Cerebellar nuclear complex (tissue), 1 donor: ENCODE data around the gene CADM1.
A peak's percentile ranks its signal among the peaks of the same experiment; 100 is the strongest.

Source experiments
- DNase-seq, 2 experiments: peaks; one replicate each; lab custom pipeline; 2025; lab: John Stamatoyannopoulos, UW

Gene CADM1

GRCh38 chr11:115352805-115353485, 151.3 kb downstream of the CADM1 start:
- no peak for DNase-seq

GRCh38 chr11:115349335-115350017, 154.7 kb downstream of the CADM1 start:
- DNase-seq, result no peak

GRCh38 chr11:115348416-115348815, 155.8 kb downstream of the CADM1 start:
- DNase-seq, result no peak

GRCh38 chr11:115347106-115347505, 157.1 kb downstream of the CADM1 start:
- DNase-seq, result no peak

- DNase-seq, result no peak
Observed at GRCh38 chr11:115345840-115346239, 158.4 kb downstream of the CADM1 start.

- DNase-seq, result no peak
Observed at GRCh38 chr11:115345361-115345760, 158.9 kb downstream of the CADM1 start.

- no peak for DNase-seq
Observed at GRCh38 chr11:115344846-115345245, 159.4 kb downstream of the CADM1 start.

- no peak for DNase-seq
Observed at GRCh38 chr11:115342142-115342541, 162.1 kb downstream of the CADM1 start.

GRCh38 chr11:115340874-115341273, 163.3 kb downstream of the CADM1 start:
- DNase-seq, result no peak

GRCh38 chr11:115338476-115338875, 165.7 kb downstream of the CADM1 start:
- no peak for DNase-seq

- DNase-seq, result no peak
Observed at GRCh38 chr11:115334932-115335788, 169.1 kb downstream of the CADM1 start.

- no peak for DNase-seq
Observed at GRCh38 chr11:115333949-115334348, 170.3 kb downstream of the CADM1 start.

GRCh38 chr11:115333121-115333520, 171.1 kb downstream of the CADM1 start:
- no peak for DNase-seq

GRCh38 chr11:115330684-115331482, 173.3 kb downstream of the CADM1 start:
- DNase-seq, result no peak

- no peak for DNase-seq
Observed at GRCh38 chr11:115326526-115326925, 177.7 kb downstream of the CADM1 start.

- no peak for DNase-seq
Observed at GRCh38 chr11:115325523-115325922, 178.7 kb downstream of the CADM1 start.

GRCh38 chr11:115324581-115325432, 179.4 kb downstream of the CADM1 start:
- peak in 1 of 2 experiments; percentile 30 for DNase-seq

GRCh38 chr11:115322553-115323203, 181.5 kb downstream of the CADM1 start:
- no peak for DNase-seq

GRCh38 chr11:115321605-115322289, 182.5 kb downstream of the CADM1 start:
- DNase-seq, result no peak
